HG03439 (cell line): ENCODE results near the gene C9.
"Not testable (repeated sequence)": the region's sequence is repeated elsewhere in the genome, so short reads cannot be mapped to it uniquely, and the experiment has no call there.

Experiments used
- ATAC-seq: cut with Tn5 transposase; IDR thresholded peaks from one replicate; pipeline ENCODE4 v1.9.1; 2021; ENCODE audit warnings: mild to moderate bottlenecking, moderate library complexity; ENCODE audit not compliant: unreplicated experiment

The C9 gene

GRCh38 chr5:39266442-39266841, 97.9 kb downstream of the C9 start:
- no peak for ATAC-seq

DNA sequence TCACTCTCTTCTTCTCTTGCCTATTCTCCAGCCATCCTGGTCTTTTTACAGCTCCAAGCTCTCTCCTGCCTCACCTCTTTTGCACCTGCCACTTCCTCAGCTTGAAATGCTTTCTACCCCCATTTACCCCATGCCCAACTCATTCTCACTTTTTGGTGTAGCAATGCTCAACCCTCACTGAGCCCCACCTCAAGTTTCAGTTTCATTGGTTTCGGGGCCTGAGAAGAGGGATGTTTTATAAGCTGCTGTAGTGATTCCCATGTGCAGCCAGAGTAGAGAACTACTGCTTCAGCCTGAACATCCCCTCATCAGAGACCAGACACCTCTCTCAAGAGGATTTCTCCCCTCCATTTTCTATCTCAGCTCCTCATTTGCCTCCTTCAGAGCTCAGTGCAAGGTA, 99.8 kb downstream of the C9 start:
- ATAC-seq = no peak

DNA sequence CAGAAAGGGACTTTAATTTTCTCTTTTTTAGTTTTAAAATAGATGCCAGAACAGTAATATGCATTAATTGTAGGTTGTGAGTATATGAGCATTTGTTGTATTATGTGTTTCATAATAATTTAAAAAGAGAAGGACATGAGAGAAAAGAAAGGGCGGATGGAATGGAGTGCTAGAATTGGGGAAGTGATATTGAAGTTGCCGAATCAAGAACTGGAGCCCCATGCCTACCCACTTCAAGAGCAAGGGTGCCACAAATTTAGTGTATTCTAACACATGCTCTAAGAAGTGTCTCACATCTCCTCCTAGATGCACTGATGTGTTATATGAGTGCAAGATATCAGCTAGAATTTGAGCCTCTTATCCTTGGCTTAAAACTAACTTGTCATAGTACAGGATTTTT, 101.3 kb downstream of the C9 start:
- no peak for ATAC-seq

DNA sequence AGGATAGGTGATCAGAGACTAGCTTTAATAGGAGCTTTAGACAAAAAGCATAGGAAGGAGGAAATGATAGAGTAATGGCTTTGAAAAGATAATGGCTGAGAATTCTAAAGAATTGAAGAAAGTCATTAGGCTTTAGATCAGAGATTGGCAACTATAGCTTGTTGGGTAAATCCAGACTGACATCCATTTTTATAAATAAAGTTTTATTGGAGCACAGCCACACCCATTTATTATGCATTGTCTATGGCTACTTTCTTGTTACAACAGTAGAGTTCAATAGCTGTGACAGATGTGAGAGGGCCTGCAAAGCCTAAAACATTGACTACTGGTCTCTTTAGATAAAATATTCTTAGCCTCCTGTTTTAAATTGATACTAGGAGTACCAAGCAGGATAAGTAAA, 104.2 kb downstream of the C9 start:
- ATAC-seq = no peak

- ATAC-seq = no peak
These were observed 106.7 kb downstream of the C9 start for GRCh38 chr5:39257554-39257953.

DNA sequence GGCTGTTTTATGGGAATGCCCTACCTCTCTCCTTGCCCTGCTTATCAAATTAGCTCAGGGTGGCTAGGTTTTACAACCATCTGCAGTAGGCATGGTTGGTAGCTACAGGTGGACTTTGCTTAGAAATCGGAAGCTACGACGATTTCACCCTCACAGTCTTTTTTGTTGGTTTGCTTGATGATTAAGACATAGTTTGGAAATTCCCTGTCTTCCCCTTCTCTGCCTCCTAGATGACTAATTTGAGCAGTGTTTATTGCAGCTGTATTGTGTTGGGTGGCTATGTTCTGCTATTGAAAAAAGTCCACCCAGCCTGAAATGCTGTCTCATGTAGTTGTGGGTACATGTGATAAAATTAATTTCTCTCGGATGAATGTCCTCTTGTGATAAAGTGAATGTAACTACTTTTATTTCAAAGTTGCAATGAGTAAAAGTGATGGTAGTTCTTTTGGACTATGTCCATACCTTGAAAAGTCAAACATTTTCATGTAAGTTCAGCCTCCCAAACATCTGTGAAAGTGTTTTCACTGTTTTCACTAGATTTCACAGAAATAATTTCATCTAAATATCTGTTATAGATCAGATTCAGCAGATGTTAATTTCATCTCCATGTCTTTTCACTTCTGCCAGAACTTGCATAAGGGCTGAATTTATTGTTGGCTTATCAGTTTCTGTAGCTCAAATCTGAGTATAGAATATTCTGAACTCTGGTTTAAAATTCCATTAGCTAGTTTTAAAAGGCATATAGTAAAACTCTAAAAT, 107.6 kb downstream of the C9 start:
- ATAC-seq = no peak

- ATAC-seq = no peak
These were observed 108.9 kb downstream of the C9 start for GRCh38 chr5:39255406-39255805.

DNA sequence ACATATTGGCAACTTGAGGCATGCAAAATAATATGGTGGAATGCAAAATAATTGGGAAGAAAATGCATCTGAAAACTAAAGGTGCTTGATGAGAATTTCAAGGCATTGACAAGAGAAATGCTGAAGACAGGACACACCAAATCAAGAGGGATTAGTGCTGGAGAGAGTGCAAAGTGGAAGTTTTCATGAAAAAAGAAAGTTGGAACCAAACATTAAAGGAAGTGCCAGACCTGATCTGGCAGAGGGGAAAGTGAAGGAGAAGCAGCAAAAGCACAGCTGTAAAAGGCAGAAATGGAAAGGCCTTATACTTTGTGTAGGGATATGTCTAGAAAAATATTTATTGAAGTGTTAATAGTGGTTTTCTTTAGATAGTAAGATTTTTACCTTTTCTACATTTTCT, 109.6 kb downstream of the C9 start:
- ATAC-seq = no peak

DNA sequence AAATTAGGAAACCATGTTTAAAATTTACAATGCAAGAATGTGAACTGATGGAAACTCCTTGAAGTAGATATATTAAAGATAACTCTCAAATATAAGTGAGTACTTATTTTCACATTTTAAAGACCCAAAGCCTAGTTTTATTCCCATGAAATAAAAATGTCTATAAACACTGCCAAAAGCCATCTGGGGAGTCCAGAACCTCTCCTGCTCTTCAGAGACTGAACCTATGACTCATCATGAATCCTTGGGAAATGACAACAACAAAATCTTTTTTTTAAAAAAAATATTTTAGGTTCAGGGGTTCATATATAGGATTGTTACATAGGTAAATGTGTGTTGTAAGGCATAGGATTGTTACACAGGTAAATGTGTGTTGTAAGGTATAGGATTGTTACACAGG, 111.1 kb downstream of the C9 start:
- ATAC-seq = no peak

DNA sequence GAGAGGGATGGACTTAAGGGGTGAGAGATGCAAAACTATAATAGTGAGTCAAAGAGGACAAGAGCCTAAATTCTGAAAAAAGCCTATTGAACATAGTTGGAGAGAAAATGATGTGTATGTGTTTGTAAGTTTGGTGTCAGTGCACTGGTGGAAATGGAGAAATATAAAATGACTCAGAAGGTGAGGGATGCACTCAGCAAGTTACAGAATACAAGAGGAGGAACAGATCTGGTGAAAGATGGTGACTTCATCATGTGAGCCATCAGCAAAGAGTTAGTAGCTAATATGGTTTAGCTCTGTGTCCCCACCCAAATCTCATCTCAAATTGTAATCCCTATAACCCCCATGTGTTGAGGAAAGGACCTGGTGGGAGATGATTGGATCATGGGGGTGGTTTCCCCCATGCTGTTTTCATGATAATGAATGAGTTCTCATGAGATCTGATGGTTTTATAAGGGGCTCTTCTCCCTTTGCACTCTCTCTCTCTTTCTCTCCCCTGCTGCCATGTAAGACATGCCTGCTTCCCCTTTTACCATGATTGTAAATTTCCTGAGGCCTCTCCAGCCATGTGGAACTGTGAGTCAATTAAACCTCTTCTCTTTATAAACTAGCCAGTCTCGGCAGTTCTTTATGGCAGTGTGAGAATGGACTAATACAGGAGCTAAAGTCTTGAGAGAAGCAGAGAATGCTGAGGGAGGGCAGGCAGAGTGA, 114.6 kb downstream of the C9 start:
- no peak for ATAC-seq

DNA sequence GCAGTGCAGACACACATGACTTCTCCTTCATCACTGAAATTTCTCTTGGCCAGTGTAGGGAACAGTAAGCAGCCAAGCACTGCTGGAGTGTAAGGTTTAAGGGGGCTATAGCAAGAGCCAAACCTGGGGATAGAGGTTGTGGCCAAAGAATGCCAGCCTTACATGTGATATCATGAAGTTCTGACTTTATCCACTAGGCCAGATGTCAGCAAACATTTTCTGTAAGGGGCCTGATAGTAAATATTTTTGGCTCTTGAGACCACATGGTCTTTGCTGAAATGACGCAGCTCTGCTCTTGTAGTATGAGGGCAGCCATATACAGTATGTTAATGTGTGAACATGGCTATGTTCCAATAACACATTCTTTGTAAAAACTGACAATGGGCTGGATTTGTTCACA, 115.2 kb downstream of the C9 start:
- ATAC-seq = no peak

- ATAC-seq = no peak
These were observed 123.5 kb downstream of the C9 start for GRCh38 chr5:39240750-39241149.

DNA sequence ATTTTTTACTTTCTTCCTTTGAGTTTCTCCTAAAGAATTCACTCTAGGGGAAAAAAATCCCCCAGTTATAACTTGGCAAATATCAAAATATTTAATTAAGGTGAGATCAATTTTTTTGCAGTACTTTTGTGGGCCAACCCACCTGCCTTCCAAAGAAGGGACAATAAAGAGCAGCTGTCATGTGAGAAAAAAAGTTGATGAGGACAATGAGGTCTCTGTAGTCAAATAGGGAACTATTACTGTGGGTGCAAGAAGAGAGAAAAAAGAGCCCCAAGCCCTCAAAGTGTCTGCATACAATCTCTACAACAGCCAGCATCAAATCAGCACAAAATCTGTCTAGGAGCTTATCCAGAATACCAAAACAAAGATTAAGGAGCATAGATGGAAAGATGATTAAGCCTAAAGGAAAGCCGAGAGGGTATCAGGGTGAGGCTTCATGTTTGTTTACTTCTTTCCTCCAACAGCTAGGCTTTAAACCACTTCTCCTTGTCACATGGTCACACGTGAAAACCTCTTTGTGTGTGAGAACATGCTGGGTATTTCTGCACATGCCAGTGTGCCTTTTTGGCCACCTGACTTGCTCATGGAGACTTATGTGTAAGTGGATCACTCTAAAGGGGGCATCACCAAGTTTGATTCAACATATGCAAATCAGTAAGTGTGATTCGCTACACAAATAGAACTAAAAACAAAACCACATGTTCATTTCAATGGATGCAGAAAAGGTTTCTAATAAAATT, 125.8 kb downstream of the C9 start:
- no peak for ATAC-seq

DNA sequence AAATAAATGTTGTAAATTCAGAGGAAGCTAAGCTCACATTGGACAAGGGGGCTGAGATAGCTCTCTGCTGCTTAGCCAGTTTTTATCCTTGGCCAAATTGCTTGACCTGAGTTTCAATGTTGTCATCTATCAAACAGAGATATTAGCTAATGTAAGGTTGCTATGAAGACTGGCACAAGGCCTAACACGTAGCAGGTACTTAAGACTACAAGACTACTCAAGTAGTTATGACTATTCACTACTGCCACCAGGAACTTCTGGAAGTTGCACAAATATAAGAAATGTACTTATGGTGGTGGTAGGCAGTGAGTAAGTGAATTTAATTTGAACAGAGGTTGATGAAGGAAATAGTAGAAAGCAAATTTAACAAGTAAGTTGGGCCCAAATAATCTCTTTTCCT, 127.6 kb downstream of the C9 start:
- no peak for ATAC-seq

- no peak for ATAC-seq
These were observed 128.6 kb downstream of the C9 start for GRCh38 chr5:39235648-39236047.

DNA sequence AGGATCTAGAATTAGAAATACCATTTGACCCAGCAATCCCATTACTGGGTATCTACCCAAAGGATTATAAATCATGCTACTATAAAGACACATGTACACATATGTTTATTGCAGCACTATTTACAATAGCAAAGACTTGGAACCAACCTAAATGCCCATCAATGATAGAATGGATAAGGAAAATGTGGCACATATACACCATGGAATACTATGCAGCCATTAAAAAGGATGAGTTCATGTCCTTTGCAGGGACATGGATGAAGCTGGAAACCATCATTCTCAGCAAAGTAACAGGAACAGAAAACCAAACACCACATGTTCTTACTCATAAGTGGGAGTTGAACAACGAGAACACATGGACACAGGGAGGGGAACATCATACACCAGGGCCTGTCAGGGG, 129.8 kb downstream of the C9 start:
- not testable (repeated sequence) for ATAC-seq
